ENCODE results near the gene GTF2IRD1. TPM values are rescaled to one million over a fixed set of nuclear protein-coding genes. Genes with fewer than 3 reads are reported as not detected.

Gene GTF2IRD1
- total RNA-seq, 4 donors from 2014 or later = 28.1 to 41.1 (median 31.0) TPM

GRCh38 chr7:74512762-74513161, 59.1 kb downstream of the GTF2IRD1 start:
- Histone ChIP-seq H3K27ac (no peak overlapping the region), H3K4me1 (no peaks in the 10 kb centered on the region), H3K27me3 (no peaks in the 10 kb centered on the region), H3K4me3 (replicated peaks in 1 of 3) (no peak overlapping the region), H3K36me3 (peaks cover 14 to 16% of the 10 kb centered on the region in 2 donors), H3K9me3 (no peaks in the 10 kb centered on the region)
- 93 to 100% methylated on average over 8 to 12 of the region's 18 CpGs for WGBS, 2 donors
- intact Hi-C loops (cut with DNase I) = no loop called here
- DNase-seq = no peak
- TF ChIP-seq POLR2A (IDR thresholded peaks at IDR 0.05) = no peak

DNA sequence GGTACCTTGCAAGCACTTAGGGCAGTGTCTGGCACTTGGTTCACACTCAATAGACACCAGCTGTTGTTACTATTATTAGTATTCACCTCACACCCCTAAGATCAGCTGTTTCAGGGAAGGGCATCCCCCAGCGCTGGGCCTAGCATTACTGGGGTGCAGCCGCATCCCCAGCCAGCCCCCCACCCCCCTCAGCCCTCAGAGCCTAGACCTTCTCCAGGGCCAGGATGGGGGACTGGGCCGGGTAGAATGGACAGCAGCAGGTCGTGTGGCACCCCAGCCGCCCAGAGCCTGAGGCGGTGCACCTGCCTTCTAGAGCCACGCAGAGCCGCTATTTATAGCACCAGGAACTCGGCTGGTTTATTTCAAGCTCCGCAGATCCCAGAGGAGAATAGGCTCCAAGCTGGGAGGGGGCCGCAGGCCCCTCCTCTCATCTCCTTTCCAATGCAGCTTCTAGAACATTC, 60.5 kb downstream of the GTF2IRD1 start:
- H3K9me3 ChIP-seq = no peaks in the 10 kb centered on the region
- H3K4me1 ChIP-seq = no peaks in the 10 kb centered on the region
- no peak overlapping the region for H3K4me3 ChIP-seq (replicated peaks in 1 of 3)
- H3K27ac ChIP-seq = no peak overlapping the region
- H3K36me3 ChIP-seq = peaks cover 18% of the 10 kb centered on the region in 2 donors
- TF ChIP-seq CTCF (IDR thresholded peaks at IDR 0.05) (no peak), POLR2A (IDR thresholded peaks at IDR 0.05) (no peak)
- 86 to 89% methylated on average over 8 to 11 of the region's 11 CpGs for WGBS, 2 donors
- intact Hi-C loops (cut with DNase I) = no loop called here
- no peaks in the 10 kb centered on the region for H3K27me3 ChIP-seq
- no peak for DNase-seq

DNA sequence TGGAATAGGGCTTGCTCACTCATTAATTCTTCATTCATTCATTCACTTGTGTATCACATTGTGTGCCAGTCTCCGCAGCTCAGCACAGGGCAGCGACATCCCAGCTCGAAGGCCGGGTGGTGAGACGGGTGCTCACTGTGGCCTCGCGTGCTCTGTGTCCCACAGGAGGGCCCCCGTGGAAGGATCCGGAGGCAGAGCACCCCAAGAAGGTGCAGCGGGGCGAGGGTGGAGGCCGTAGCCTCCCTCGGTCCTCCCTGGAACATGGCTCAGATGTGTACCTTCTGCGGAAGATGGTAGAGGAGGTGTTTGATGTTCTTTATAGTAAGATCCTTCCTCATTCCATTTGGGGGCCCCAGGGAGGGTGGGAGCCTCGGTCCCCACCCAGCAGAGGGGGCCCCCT, 61.6 kb downstream of the GTF2IRD1 start:
- Histone ChIP-seq H3K4me1 (no peaks in the 10 kb centered on the region), H3K27ac (no peak overlapping the region), H3K27me3 (no peaks in the 10 kb centered on the region), H3K9me3 (no peaks in the 10 kb centered on the region), H3K36me3 (peaks cover 24 to 26% of the 10 kb centered on the region in 2 donors), H3K4me3 (replicated peaks in 1 of 3) (no peak overlapping the region)
- intact Hi-C loops (cut with DNase I) = no loop called here
- 82 to 97% methylated on average over 9 to 15 of the region's 15 CpGs for WGBS, 2 donors
- TF ChIP-seq POLR2A (IDR thresholded peaks at IDR 0.05) (no peak), CTCF (IDR thresholded peaks at IDR 0.05) (no peak)
- no peak for DNase-seq

- H3K36me3 ChIP-seq = peaks cover 28 to 29% of the 10 kb centered on the region in 2 donors
- H3K4me3 ChIP-seq (replicated peaks in 1 of 3) = no peak overlapping the region
- H3K9me3 ChIP-seq = no peaks in the 10 kb centered on the region
- H3K27me3 ChIP-seq = no peaks in the 10 kb centered on the region
- no peak for DNase-seq
- H3K27ac ChIP-seq = no peak overlapping the region
- intact Hi-C loops (cut with DNase I) = no loop called here
- TF ChIP-seq POLR2A (IDR thresholded peaks at IDR 0.05) (no peak), CTCF (IDR thresholded peaks at IDR 0.05) (no peak)
- H3K4me1 ChIP-seq = no peaks in the 10 kb centered on the region
- 85 to 97% methylated on average over 3 of the region's 3 CpGs for WGBS, 2 donors
These were observed 62.5 kb downstream of the GTF2IRD1 start for GRCh38 chr7:74516214-74516613.

DNA sequence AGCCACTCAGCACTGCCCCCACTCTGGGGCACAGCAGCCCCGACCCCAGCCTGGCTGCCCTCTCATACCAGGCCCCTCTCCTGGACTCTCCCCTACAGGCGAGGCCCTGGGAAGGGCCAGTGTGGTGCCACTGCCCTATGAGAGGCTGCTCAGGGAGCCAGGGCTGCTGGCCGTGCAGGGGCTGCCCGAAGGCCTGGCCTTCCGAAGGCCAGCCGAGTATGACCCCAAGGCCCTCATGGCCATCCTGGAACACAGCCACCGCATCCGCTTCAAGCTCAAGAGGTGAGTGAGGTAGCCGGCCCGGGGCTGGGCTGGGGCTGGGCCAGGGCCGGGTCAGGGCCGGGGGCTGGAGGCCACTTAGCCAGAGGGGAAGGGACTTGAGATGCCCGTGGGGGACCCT, 64.3 kb downstream of the GTF2IRD1 start:
- intact Hi-C loops (cut with DNase I) = no loop called here
- no peaks in the 10 kb centered on the region for H3K27me3 ChIP-seq
- H3K4me1 ChIP-seq = no peaks in the 10 kb centered on the region

More for the DNA sequence above, 64.3 kb downstream of the GTF2IRD1 start:
- 91 to 96% methylated on average over 7 to 9 of the region's 13 CpGs for WGBS, 2 donors
- Histone ChIP-seq H3K4me3 (replicated peaks in 1 of 3) (no peak overlapping the region), H3K36me3 (peaks cover 30 to 32% of the 10 kb centered on the region in 2 donors), H3K9me3 (no peaks in the 10 kb centered on the region), H3K27ac (no peak overlapping the region)
- TF ChIP-seq CTCF (IDR thresholded peaks at IDR 0.05) (no peak), POLR2A (IDR thresholded peaks at IDR 0.05) (no peak)
- DNase-seq = no peak
